HepG2 (cell line): ENCODE results near the gene ACSF3. TPM values are rescaled to one million over a fixed set of nuclear protein-coding genes. Genes with fewer than 3 reads are reported as not detected.

Source experiments
- BRD4 ChIP-seq: sonication (generic); formaldehyde crosslinking; IDR thresholded peaks from 2 replicates; pipeline ENCODE4 v1.4.0; 2020; ENCODE audit warnings: missing genetic modification reagents
- DMAP1 ChIP-seq: IDR thresholded peaks from 2 replicates; pipeline ENCODE4 v1.6.1; 2016
- ELF3 ChIP-seq: IDR thresholded peaks from 2 replicates; pipeline ENCODE4 v1.6.1; 2016; ENCODE audit warnings: missing genetic modification reagents, missing compliant biosample characterization
- HOXD1 ChIP-seq: sonication (generic); formaldehyde crosslinking; IDR thresholded peaks from 2 replicates; pipeline ENCODE4 v1.5.0; 2020; ENCODE audit warnings: missing genetic modification reagents
- MAZ ChIP-seq, 2 experiments: sonication (generic) in 1 of 2; formaldehyde crosslinking in 1 of 2; IDR thresholded peaks; 2 replicates each; pipeline versions ENCODE4 v1.5.0 to v1.6.1; 2012 to 2020; ENCODE audit warnings: low read depth in 2 of 2, mild to moderate bottlenecking in 2 of 2, borderline replicate concordance in 1 of 2, improper control_type of control experiment in 1 of 2, low read length in 1 of 2, missing genetic modification reagents in 1 of 2, moderate library complexity in 1 of 2
- MED8 ChIP-seq: sonication (generic); formaldehyde crosslinking; IDR thresholded peaks from 2 replicates; pipeline ENCODE4 v1.8.1; 2023; ENCODE audit warnings: mild to moderate bottlenecking, missing genetic modification reagents; ENCODE audit not compliant: insufficient replicate concordance
- MEIS1 ChIP-seq: sonication (generic); formaldehyde crosslinking; IDR thresholded peaks from 2 replicates; pipeline ENCODE4 v1.9.0; 2021; ENCODE audit warnings: mild to moderate bottlenecking, missing genetic modification reagents, moderate library complexity, borderline replicate concordance
- RELA ChIP-seq: sonication (generic); formaldehyde crosslinking; IDR thresholded peaks from 2 replicates; pipeline ENCODE4 v1.4.0; 2020; ENCODE audit warnings: missing genetic modification reagents
- RFXANK ChIP-seq: IDR thresholded peaks from 2 replicates; pipeline ENCODE4 v1.6.1; 2016
- TAF1 ChIP-seq: sonication (generic); formaldehyde crosslinking; IDR thresholded peaks from 2 replicates; pipeline ENCODE4 v1.4.0; 2020; ENCODE audit warnings: missing genetic modification reagents
- ZNF180 ChIP-seq: sonication (generic); formaldehyde crosslinking; IDR thresholded peaks from 2 replicates; pipeline ENCODE4 v1.4.0; 2020; ENCODE audit warnings: low read depth, missing genetic modification reagents, borderline replicate concordance
- polyA plus RNA-seq, 8 experiments: library from polyadenylated mRNA; depleted of rRNA in 3 of 8; stranded (reverse) in 7 of 8; unstranded in 1 of 8; fragments of >200 nt; fragmentation: Illumina TruSeq in 4 of 8; extraction: Trizol in 4 of 8; gene quantifications; 2 replicates each; pipeline versions ENCODE4 v1.2.1 to v1.2.3, GENCODE V29; 2011 to 2016; ENCODE audit warnings: low read depth in 4 of 8, missing spikeins in 1 of 8, mixed read lengths in 1 of 8; ENCODE audit not compliant: insufficient read depth in 1 of 8
- total RNA-seq, 5 experiments: library from RNA; depleted of rRNA; stranded (reverse); fragments of >200 nt; fragmentation: Illumina TruSeq; extraction: Trizol; gene quantifications; 2 replicates each; pipeline ENCODE4 v1.2.3, GENCODE V29; 2016; ENCODE audit warnings: low read depth in 1 of 5
- TF ChIP-seq, protein P1 (sequence below): sonication (generic); formaldehyde crosslinking; IDR thresholded peaks from one replicate; pipeline ENCODE4 v1.5.1; 2020; ENCODE audit warnings: mild to moderate bottlenecking, missing genetic modification reagents; ENCODE audit errors: not compliant biosample characterization
- TF ChIP-seq, protein P2 (sequence below): sonication (generic); formaldehyde crosslinking; IDR thresholded peaks from 2 replicates; pipeline ENCODE4 v1.8.1; 2023; ENCODE audit warnings: mild to moderate bottlenecking, inconsistent platforms, moderate library complexity, missing genetic modification reagents, borderline replicate concordance
- TF ChIP-seq, protein P3 (sequence below): sonication (generic); formaldehyde crosslinking; conservative IDR thresholded peaks from 2 replicates; pipeline ENCODE4 v1.5.0; 2020; ENCODE audit warnings: missing genetic modification reagents
- TF ChIP-seq, protein P4 (sequence below): conservative IDR thresholded peaks from 2 replicates; pipeline ENCODE4 v1.6.1; 2018; ENCODE audit warnings: missing genetic modification reagents

The ACSF3 gene
- total and polyA plus RNA-seq, 2 of the 13 experiments (the other 11 are each of a cell fraction or from before 2014, with no cell fraction given), result 14.9 to 30.6 TPM

DNA sequence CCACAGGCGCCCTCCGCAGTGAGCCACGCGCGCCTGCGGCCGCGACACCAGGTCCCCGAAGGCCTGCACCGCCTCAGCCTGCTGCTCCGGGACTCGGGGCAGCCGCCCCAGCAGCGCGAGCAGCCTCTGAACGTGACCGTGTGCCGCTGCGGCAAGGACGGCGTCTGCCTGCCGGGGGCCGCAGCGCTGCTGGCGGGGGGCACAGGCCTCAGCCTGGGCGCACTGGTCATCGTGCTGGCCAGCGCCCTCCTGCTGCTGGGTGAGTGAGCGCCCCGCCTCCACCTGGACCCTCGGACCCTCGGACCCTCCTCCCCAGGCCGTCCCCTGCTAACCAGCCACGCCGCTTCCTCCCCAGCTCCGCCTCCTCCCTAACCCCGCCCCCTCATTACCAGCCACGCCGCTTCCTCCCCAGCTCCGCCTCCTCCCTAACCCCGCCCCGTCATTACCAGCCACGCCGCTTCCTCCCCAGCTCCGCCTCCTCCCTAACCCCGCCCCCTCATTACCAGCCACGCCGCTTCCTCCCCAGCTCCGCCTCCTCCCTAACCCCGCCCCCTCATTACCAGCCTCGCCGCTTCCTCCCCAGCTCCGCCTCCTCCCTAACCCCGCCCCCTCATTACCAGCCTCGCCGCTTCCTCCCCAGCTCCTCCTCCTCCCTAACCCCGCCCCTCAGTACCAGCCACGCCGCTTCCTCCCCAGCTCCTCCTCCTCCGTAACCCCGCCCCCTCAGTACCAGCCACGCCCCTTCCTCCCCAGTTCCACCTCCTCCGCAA lies 98.7 kb downstream of the ACSF3 start (continued):
- TF ChIP-seq, protein P1, sequence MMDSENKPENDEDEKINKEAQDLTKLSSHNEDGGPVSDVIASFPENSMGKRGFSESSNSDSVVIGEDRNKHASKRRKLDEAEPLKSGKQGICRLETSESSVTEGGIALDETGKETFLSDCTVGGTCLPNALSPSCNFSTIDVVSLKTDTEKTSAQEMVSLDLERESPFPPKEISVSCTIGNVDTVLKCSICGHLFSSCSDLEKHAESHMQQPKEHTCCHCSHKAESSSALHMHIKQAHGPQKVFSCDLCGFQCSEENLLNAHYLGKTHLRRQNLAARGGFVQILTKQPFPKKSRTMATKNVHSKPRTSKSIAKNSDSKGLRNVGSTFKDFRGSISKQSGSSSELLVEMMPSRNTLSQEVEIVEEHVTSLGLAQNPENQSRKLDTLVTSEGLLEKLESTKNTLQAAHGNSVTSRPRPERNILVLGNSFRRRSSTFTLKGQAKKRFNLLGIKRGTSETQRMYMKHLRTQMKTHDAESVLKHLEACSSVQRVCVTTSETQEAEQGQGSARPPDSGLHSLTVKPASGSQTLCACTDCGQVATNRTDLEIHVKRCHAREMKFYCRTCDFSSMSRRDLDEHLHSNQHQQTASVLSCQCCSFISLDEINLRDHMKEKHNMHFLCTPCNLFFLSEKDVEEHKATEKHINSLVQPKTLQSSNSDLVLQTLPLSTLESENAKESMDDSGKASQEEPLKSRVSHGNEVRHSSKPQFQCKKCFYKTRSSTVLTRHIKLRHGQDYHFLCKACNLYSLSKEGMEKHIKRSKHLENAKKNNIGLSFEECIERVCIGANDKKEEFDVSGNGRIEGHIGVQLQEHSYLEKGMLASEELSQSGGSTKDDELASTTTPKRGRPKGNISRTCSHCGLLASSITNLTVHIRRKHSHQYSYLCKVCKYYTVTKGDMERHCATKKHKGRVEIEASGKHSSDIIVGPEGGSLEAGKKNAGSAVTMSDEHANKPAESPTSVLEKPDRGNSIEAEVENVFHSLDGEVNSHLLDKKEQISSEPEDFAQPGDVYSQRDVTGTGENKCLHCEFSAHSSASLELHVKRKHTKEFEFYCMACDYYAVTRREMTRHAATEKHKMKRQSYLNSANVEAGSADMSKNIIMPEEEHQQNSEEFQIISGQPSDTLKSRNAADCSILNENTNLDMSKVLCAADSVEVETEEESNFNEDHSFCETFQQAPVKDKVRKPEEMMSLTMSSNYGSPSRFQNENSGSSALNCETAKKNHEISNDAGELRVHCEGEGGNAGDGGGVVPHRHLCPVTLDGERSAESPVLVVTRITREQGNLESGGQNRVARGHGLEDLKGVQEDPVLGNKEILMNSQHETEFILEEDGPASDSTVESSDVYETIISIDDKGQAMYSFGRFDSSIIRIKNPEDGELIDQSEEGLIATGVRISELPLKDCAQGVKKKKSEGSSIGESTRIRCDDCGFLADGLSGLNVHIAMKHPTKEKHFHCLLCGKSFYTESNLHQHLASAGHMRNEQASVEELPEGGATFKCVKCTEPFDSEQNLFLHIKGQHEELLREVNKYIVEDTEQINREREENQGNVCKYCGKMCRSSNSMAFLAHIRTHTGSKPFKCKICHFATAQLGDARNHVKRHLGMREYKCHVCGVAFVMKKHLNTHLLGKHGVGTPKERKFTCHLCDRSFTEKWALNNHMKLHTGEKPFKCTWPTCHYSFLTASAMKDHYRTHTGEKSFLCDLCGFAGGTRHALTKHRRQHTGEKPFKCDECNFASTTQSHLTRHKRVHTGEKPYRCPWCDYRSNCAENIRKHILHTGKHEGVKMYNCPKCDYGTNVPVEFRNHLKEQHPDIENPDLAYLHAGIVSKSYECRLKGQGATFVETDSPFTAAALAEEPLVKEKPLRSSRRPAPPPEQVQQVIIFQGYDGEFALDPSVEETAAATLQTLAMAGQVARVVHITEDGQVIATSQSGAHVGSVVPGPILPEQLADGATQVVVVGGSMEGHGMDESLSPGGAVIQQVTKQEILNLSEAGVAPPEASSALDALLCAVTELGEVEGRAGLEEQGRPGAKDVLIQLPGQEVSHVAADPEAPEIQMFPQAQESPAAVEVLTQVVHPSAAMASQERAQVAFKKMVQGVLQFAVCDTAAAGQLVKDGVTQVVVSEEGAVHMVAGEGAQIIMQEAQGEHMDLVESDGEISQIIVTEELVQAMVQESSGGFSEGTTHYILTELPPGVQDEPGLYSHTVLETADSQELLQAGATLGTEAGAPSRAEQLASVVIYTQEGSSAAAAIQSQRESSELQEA (CRISPR knock-in tag), result peak; percentile 31
- peak; percentile 74; the same call in 1 of the 2 replicates for TF ChIP-seq ELF3 (CRISPR knock-in tag)
- TF ChIP-seq MEIS1 (CRISPR knock-in tag), result peak; percentile 82
- 0 out of 2 replicates have a peak, but pooled peaks have one; percentile 56 for TF ChIP-seq RFXANK (CRISPR knock-in tag)
- peak; percentile 98 for TF ChIP-seq BRD4 (CRISPR knock-in tag)
- peak; percentile 85; the same call in 1 of the 2 replicates for TF ChIP-seq RELA (CRISPR knock-in tag)
- peak; percentile 89 for TF ChIP-seq TAF1 (CRISPR knock-in tag)
- TF ChIP-seq, protein P2, sequence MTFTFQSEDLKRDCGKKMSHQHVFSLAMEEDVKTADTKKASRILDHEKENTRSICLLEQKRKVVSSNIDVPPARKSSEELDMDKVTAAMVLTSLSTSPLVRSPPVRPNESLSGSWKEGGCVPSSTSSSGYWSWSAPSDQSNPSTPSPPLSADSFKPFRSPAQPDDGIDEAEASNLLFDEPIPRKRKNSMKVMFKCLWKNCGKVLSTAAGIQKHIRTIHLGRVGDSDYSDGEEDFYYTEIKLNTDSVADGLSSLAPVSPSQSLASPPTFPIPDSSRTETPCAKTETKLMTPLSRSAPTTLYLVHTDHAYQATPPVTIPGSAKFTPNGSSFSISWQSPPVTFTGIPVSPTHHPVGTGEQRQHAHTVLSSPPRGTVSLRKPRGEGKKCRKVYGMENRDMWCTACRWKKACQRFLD, result peak; percentile 81; the same call in 1 of the 2 replicates
- TF ChIP-seq ZNF180 (CRISPR knock-in tag), result peak; percentile 60; the same call in 1 of the 2 replicates
- peak; percentile 85; the same call in 1 of the 2 replicates for TF ChIP-seq HOXD1 (CRISPR knock-in tag)
- peak; percentile 64 for TF ChIP-seq DMAP1 (CRISPR knock-in tag)
- TF ChIP-seq, protein P3, sequence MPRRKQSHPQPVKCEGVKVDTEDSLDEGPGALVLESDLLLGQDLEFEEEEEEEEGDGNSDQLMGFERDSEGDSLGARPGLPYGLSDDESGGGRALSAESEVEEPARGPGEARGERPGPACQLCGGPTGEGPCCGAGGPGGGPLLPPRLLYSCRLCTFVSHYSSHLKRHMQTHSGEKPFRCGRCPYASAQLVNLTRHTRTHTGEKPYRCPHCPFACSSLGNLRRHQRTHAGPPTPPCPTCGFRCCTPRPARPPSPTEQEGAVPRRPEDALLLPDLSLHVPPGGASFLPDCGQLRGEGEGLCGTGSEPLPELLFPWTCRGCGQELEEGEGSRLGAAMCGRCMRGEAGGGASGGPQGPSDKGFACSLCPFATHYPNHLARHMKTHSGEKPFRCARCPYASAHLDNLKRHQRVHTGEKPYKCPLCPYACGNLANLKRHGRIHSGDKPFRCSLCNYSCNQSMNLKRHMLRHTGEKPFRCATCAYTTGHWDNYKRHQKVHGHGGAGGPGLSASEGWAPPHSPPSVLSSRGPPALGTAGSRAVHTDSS, result 0 out of 2 replicates have a peak, but pooled peaks have one; percentile 84
- peak; percentile 62 for TF ChIP-seq MAZ (IDR thresholded peaks at IDR 0.05; ENCODE audit: borderline replicate concordance, low read depth, low read length)
- peak; percentile 96 for TF ChIP-seq MAZ (CRISPR knock-in tag; IDR thresholded peaks at IDR 0.05; ENCODE audit: low read depth)
- TF ChIP-seq MED8 (CRISPR knock-in tag), result peak; percentile 59
- TF ChIP-seq, protein P4, sequence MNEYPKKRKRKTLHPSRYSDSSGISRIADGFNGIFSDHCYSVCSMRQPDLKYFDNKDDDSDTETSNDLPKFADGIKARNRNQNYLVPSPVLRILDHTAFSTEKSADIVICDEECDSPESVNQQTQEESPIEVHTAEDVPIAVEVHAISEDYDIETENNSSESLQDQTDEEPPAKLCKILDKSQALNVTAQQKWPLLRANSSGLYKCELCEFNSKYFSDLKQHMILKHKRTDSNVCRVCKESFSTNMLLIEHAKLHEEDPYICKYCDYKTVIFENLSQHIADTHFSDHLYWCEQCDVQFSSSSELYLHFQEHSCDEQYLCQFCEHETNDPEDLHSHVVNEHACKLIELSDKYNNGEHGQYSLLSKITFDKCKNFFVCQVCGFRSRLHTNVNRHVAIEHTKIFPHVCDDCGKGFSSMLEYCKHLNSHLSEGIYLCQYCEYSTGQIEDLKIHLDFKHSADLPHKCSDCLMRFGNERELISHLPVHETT, result 0 out of 2 replicates have a peak, but pooled peaks have one; percentile 32
